Spleen (tissue), 7 donors: ENCODE data around the gene RPL4.

Experiments used
- POLR2A ChIP-seq, 3 donors: fragments of 450-650 bp; IDR thresholded peaks; one replicate each; pipeline ENCODE4 v1.5.1; 2017; ENCODE audit warnings: antibody characterized with exemption in 3 of 3, mild to moderate bottlenecking in 1 of 3
- POLR2AphosphoS5 ChIP-seq, 3 donors: sonication (generic); formaldehyde crosslinking; IDR thresholded peaks; one replicate each; pipeline ENCODE4 v1.5.1; 2017; ENCODE audit warnings: antibody characterized with exemption in 3 of 3
- TF ChIP-seq, protein P1 (sequence below), 11 experiments: fragments of 200-600 bp in 7 of 11; fragments of 450-650 bp in 4 of 11; sonication (generic) in 4 of 11; IDR thresholded peaks in 8 of 11; conservative IDR thresholded peaks in 3 of 11; 1 replicate in 7 of 11; 2 replicates in 4 of 11; pipeline versions ENCODE4 v1.4.0 to v1.8.0; 2016 to 2021; ENCODE audit warnings: antibody characterized with exemption in 11 of 11, inconsistent platforms in 4 of 11, mild to moderate bottlenecking in 1 of 11
- donor health status: DM: no; HTN: no; CAD: no; lungs with moderate emphysema.
- donor health status: DM: no; HTN: no; CAD: no.
- donor health status: DM: no; HTN: no; CAD: no.

- TF ChIP-seq, protein P1, sequence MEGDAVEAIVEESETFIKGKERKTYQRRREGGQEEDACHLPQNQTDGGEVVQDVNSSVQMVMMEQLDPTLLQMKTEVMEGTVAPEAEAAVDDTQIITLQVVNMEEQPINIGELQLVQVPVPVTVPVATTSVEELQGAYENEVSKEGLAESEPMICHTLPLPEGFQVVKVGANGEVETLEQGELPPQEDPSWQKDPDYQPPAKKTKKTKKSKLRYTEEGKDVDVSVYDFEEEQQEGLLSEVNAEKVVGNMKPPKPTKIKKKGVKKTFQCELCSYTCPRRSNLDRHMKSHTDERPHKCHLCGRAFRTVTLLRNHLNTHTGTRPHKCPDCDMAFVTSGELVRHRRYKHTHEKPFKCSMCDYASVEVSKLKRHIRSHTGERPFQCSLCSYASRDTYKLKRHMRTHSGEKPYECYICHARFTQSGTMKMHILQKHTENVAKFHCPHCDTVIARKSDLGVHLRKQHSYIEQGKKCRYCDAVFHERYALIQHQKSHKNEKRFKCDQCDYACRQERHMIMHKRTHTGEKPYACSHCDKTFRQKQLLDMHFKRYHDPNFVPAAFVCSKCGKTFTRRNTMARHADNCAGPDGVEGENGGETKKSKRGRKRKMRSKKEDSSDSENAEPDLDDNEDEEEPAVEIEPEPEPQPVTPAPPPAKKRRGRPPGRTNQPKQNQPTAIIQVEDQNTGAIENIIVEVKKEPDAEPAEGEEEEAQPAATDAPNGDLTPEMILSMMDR (IDR thresholded peaks at IDR 0.05 in 8 of 11, conservative IDR thresholded peaks at IDR 0.05 in 3 of 11) = no peak
- no peak for TF ChIP-seq POLR2AphosphoS5 (IDR thresholded peaks at IDR 0.05)
- TF ChIP-seq POLR2A (IDR thresholded peaks at IDR 0.05) = no peak
Observed at GRCh38 chr15:66456211-66456610, 48.4 kb downstream of the RPL4 start.
